ENCODE measurements around the gene PIEZO2.

Gene PIEZO2

GRCh38 chr18:10893761-10894160 lies 255.6 kb downstream of the PIEZO2 start:
- no peak for TF ChIP-seq CTCF (conservative IDR thresholded peaks at IDR 0.05; ENCODE audit: low read length)
- no peak for DNase-seq (ENCODE audit: low read depth)
- H3K4me3 ChIP-seq (ENCODE audit: low read length) = no peak overlapping the region

DNA sequence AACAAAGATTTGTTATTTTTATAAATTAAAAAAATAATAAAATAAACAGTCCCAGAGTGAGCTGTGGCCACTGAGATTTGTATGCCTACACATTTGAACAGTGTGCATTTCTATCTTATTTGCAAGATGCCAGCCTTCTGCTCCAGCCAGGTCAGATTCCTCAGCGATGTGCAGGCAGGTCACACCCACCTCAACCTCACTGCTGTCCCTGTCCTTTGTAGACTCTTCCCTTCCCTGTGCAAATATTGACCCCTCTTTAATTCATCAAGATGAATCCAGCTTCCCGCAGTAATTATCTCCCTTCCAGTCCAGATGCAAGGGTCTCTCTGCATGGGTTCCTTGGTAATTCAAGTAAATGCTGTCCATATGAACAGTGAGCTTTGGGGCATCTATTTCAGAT lies 256.2 kb downstream of the PIEZO2 start:
- no peak overlapping the region for H3K4me3 ChIP-seq (ENCODE audit: low read length)
- no peak for DNase-seq (ENCODE audit: low read depth)
- TF ChIP-seq CTCF (conservative IDR thresholded peaks at IDR 0.05; ENCODE audit: low read length) = no peak

GRCh38 chr18:10892786-10893185 lies 256.6 kb downstream of the PIEZO2 start:
- H3K4me3 ChIP-seq (ENCODE audit: low read length) = no peak overlapping the region
- peak; percentile 11 for DNase-seq (ENCODE audit: low read depth)
- no peak for TF ChIP-seq CTCF (conservative IDR thresholded peaks at IDR 0.05; ENCODE audit: low read length)

GRCh38 chr18:10890022-10890421 lies 259.3 kb downstream of the PIEZO2 start:
- no peak overlapping the region for H3K4me3 ChIP-seq (ENCODE audit: low read length)
- no peak for TF ChIP-seq CTCF (conservative IDR thresholded peaks at IDR 0.05; ENCODE audit: low read length)
- DNase-seq (ENCODE audit: low read depth) = no peak

DNA sequence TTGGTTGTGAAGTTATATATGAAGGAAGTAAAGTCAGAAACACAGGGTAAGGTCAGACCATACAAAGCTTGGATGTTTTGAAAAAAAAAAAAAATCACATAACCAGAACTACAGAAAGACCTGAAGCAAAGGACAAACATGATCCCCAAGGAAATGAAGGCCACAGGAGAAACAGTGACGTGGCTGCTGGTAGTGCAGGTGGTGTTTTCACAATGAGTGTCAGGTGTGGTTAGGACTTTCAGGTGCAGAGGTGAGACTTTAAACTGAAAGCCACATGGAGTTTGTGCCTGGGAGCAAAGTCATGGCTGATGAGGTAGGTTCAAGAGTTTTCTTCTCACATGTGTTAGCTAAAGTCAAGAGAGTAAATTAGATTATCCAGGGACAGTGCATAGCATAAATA lies 270.7 kb downstream of the PIEZO2 start:
- H3K4me3 ChIP-seq (ENCODE audit: low read length) = no peak overlapping the region
- no peak for TF ChIP-seq CTCF (conservative IDR thresholded peaks at IDR 0.05; ENCODE audit: low read length)
- DNase-seq (ENCODE audit: low read depth) = no peak

GRCh38 chr18:10877987-10878386 lies 271.4 kb downstream of the PIEZO2 start:
- DNase-seq (ENCODE audit: low read depth) = no peak
- no peak overlapping the region for H3K4me3 ChIP-seq (ENCODE audit: low read length)
- no peak for TF ChIP-seq CTCF (conservative IDR thresholded peaks at IDR 0.05; ENCODE audit: low read length)

DNA sequence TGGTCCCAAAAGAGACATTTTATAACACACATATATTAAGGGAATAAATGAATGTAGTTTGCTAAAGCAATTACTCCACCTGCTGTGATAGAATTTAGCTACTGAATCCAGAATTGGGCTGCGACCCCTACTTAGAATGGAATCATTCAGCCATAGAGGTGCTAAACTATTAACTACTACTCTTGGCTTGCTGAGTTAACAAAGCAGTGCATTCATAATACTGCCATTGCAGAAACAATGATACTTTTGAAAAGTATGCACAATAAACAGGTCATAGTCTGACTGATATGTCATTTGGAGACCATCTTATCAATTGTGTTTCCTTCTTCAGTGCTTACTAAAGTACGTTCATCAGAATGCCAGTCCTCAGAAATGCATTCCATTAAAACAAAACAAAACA lies 273.6 kb downstream of the PIEZO2 start:
- DNase-seq (ENCODE audit: low read depth) = no peak
- no peak overlapping the region for H3K4me3 ChIP-seq (ENCODE audit: low read length)
- TF ChIP-seq CTCF (conservative IDR thresholded peaks at IDR 0.05; ENCODE audit: low read length) = no peak

Data from AG10803 (cell line).